ENCODE data around the gene ZNF358.

ZNF358 gene

DNA sequence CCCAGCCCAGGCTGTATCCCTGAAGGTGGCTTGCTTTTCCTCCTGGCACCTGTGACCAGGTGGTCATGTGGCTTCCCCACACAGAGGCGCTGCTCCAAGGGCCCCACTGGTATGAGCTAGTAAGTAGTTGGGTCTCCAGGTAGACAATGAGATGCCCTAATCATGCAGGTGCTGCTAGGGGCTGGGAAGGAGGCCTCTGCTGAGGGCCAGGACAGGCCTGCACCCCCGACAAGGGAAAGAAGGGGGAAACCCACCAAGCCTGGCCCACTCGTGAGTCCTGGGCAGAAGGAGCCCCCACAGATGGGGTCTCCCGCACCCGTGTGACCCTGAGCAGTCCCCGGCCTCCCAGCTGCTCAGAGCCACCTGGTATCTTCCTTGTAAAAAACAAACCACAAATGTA, 40.2 kb upstream of the ZNF358 start:
- Histone ChIP-seq H3K4me1 (ENCODE audit: insufficient read depth, low read length, severe bottlenecking) (no peaks in the 10 kb centered on the region), H3F3A (ENCODE audit: insufficient read depth, low read length) (no peaks in the 10 kb centered on the region), H3K36me3 (ENCODE audit: insufficient read depth, low read length) (peaks cover 35% of the 10 kb centered on the region), H2AFZ (ENCODE audit: low read length) (no peak overlapping the region), H3K79me2 (ENCODE audit: insufficient read depth, low read length) (no peaks in the 10 kb centered on the region), H3K9me2 (ENCODE audit: low read depth, low read length) (no peaks in the 10 kb centered on the region), H3K27ac (ENCODE audit: low read depth, low read length, poor library complexity, severe bottlenecking) (no peak overlapping the region), H3K27me3 (ENCODE audit: insufficient read depth, low read length) (peaks cover 7% of the 10 kb centered on the region; the same call in 1 of the 2 replicates), H3K4me2 (ENCODE audit: low read length) (no peak overlapping the region), H3K9me3 (ENCODE audit: low read length) (no peaks in the 10 kb centered on the region), H3K9ac (ENCODE audit: low read length) (no peak overlapping the region), H4K20me1 (ENCODE audit: insufficient read depth, low read length) (no peaks in the 10 kb centered on the region), H3K4me3 (ENCODE audit: low read depth, low read length, poor library complexity, severe bottlenecking) (no peak overlapping the region)
- no peak for TF ChIP-seq EZH2 (IDR thresholded peaks at IDR 0.05; ENCODE audit: borderline replicate concordance, low read length)
- TF ChIP-seq, protein P1, sequence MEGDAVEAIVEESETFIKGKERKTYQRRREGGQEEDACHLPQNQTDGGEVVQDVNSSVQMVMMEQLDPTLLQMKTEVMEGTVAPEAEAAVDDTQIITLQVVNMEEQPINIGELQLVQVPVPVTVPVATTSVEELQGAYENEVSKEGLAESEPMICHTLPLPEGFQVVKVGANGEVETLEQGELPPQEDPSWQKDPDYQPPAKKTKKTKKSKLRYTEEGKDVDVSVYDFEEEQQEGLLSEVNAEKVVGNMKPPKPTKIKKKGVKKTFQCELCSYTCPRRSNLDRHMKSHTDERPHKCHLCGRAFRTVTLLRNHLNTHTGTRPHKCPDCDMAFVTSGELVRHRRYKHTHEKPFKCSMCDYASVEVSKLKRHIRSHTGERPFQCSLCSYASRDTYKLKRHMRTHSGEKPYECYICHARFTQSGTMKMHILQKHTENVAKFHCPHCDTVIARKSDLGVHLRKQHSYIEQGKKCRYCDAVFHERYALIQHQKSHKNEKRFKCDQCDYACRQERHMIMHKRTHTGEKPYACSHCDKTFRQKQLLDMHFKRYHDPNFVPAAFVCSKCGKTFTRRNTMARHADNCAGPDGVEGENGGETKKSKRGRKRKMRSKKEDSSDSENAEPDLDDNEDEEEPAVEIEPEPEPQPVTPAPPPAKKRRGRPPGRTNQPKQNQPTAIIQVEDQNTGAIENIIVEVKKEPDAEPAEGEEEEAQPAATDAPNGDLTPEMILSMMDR (IDR thresholded peaks at IDR 0.05; ENCODE audit: low read length) = no peak

DNA sequence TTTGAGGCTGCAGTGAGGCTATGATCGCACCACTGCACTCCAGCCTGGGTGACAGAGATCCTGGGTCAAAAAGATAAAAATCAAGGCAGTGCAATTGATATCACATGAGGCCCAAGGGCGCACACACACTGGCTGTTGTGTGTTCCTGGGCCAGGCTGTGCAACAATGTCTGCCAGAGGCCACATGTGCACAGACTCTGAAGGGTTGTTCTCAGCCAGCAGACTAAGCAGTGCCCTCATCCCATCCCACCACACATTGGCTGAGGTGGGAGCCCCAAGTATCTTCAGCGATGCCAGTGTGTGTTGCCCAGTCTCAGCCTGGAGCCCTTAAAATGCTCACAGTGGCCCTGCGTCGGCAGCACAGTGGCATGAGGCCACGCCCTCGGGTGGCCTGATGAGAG, 39.7 kb upstream of the ZNF358 start:
- Histone ChIP-seq H3K4me1 (ENCODE audit: insufficient read depth, low read length, severe bottlenecking) (no peaks in the 10 kb centered on the region), H3K9me2 (ENCODE audit: low read depth, low read length) (no peaks in the 10 kb centered on the region), H4K20me1 (ENCODE audit: insufficient read depth, low read length) (no peaks in the 10 kb centered on the region), H3K27me3 (ENCODE audit: insufficient read depth, low read length) (peaks cover 7% of the 10 kb centered on the region; the same call in 1 of the 2 replicates), H2AFZ (ENCODE audit: low read length) (no peak overlapping the region), H3K4me3 (ENCODE audit: low read depth, low read length, poor library complexity, severe bottlenecking) (no peak overlapping the region), H3K9ac (ENCODE audit: low read length) (no peak overlapping the region), H3K36me3 (ENCODE audit: insufficient read depth, low read length) (peaks cover 29% of the 10 kb centered on the region), H3K9me3 (ENCODE audit: low read length) (no peaks in the 10 kb centered on the region), H3F3A (ENCODE audit: insufficient read depth, low read length) (no peaks in the 10 kb centered on the region), H3K79me2 (ENCODE audit: insufficient read depth, low read length) (no peaks in the 10 kb centered on the region), H3K27ac (ENCODE audit: low read depth, low read length, poor library complexity, severe bottlenecking) (no peak overlapping the region), H3K4me2 (ENCODE audit: low read length) (no peak overlapping the region)
- TF ChIP-seq, protein P1 (IDR thresholded peaks at IDR 0.05; ENCODE audit: low read length) = no peak
- no peak for TF ChIP-seq EZH2 (IDR thresholded peaks at IDR 0.05; ENCODE audit: borderline replicate concordance, low read length)

DNA sequence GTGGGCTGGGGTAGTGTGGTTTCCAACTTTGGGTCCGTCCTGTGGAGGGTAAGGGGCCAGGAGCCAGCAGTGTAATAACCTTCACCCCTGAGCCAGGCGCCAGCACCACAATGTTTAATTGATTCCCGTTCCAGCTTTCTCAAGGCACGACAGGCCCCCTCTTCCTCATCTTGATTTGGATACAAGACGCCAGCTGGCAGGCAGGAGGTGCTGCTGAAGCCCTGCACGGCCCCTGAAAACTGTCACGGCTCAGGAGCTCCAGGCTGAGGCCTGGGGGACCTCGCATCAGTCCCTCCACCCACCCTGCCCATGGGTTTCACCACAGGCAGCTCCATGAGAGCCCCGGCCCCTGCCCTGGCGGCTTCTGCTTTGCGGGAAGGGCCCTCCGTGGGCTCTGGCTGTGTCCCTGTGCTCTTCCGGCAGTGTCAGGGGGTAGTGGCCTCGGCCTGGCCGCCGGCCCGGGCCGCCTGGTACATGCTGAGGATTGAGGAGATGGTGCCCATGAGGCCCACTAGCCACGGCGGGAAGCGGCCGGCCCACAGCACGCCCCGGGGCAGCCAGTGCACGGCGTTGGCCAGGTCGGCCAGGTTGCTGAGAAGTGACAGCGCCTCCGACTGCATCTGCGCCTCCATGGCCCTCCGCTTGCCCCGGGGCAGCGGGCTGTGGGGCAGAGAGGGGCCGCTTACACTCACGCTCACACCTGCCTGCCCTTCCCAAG, 39.0 kb upstream of the ZNF358 start:
- no peak overlapping the region for H2AFZ ChIP-seq (ENCODE audit: low read length)
- no peaks in the 10 kb centered on the region for H3K79me2 ChIP-seq (ENCODE audit: insufficient read depth, low read length)
- H3K4me1 ChIP-seq (ENCODE audit: insufficient read depth, low read length, severe bottlenecking) = no peaks in the 10 kb centered on the region
- H3K4me2 ChIP-seq (ENCODE audit: low read length) = no peak overlapping the region
- no peaks in the 10 kb centered on the region for H3F3A ChIP-seq (ENCODE audit: insufficient read depth, low read length)
- peaks cover 7% of the 10 kb centered on the region; the same call in 1 of the 2 replicates for H3K27me3 ChIP-seq (ENCODE audit: insufficient read depth, low read length)
- no peaks in the 10 kb centered on the region for H3K9me3 ChIP-seq (ENCODE audit: low read length)
- H3K9ac ChIP-seq (ENCODE audit: low read length) = no peak overlapping the region
- H3K4me3 ChIP-seq (ENCODE audit: low read depth, low read length, poor library complexity, severe bottlenecking) = no peak overlapping the region
- no peaks in the 10 kb centered on the region for H4K20me1 ChIP-seq (ENCODE audit: insufficient read depth, low read length)
- peaks cover 22% of the 10 kb centered on the region for H3K36me3 ChIP-seq (ENCODE audit: insufficient read depth, low read length)
- no peak overlapping the region for H3K27ac ChIP-seq (ENCODE audit: low read depth, low read length, poor library complexity, severe bottlenecking)
- TF ChIP-seq EZH2 (IDR thresholded peaks at IDR 0.05; ENCODE audit: borderline replicate concordance, low read length) = no peak
- TF ChIP-seq, protein P1 (IDR thresholded peaks at IDR 0.05; ENCODE audit: low read length) = no peak
- H3K9me2 ChIP-seq (ENCODE audit: low read depth, low read length) = no peaks in the 10 kb centered on the region
